KOPT-K1 (cell line): ENCODE data around the gene GLS.
"Not testable (repeated sequence)": the region's sequence is repeated elsewhere in the genome, so short reads cannot be mapped to it uniquely, and the experiment has no call there.

ENCODE experiments used
- H3K27ac ChIP-seq: fragments of 200-600 bp; sonication (generic); 2 replicates; pipeline ENCODE4 v1.5.1; 2016; ENCODE audit warnings: antibody characterized with exemption, mild to moderate bottlenecking, low read depth, low read length; ENCODE audit not compliant: poor library complexity, severe bottlenecking
- H3K36me3 ChIP-seq: fragments of 200-600 bp; sonication (generic); 2 replicates; pipeline ENCODE4 v1.5.1; 2017; ENCODE audit warnings: antibody characterized with exemption, mild to moderate bottlenecking, low read length, moderate library complexity; ENCODE audit not compliant: insufficient read depth
- H3K9me3 ChIP-seq: fragments of 200-600 bp; sonication (generic); 2 replicates; pipeline ENCODE4 v1.5.1; 2017; ENCODE audit warnings: antibody characterized with exemption, low read length, mild to moderate bottlenecking; ENCODE audit not compliant: insufficient read depth, poor library complexity, severe bottlenecking

Gene GLS

DNA sequence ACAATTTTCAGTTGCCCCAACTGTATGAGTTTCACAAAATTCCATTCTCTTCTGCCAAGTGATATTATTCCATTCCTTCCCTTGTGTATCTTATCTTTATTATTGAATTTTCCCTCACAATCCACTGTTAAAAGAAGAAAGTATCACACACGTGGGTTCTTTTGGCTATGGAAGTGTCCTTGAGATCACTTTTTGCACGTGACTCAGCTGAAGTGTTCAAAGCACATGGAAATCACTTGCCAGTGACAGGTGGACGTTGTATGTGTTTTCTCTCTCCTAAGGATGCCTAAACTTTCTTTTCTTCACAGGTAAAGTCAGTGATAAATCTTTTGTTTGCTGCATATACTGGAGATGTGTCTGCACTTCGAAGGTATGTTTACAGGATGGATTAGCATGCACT lies 72.6 kb downstream of the GLS start:
- Histone ChIP-seq H3K27ac (no peak overlapping the region), H3K36me3 (no peaks in the 10 kb centered on the region; the same call in 1 of the 2 replicates)

DNA sequence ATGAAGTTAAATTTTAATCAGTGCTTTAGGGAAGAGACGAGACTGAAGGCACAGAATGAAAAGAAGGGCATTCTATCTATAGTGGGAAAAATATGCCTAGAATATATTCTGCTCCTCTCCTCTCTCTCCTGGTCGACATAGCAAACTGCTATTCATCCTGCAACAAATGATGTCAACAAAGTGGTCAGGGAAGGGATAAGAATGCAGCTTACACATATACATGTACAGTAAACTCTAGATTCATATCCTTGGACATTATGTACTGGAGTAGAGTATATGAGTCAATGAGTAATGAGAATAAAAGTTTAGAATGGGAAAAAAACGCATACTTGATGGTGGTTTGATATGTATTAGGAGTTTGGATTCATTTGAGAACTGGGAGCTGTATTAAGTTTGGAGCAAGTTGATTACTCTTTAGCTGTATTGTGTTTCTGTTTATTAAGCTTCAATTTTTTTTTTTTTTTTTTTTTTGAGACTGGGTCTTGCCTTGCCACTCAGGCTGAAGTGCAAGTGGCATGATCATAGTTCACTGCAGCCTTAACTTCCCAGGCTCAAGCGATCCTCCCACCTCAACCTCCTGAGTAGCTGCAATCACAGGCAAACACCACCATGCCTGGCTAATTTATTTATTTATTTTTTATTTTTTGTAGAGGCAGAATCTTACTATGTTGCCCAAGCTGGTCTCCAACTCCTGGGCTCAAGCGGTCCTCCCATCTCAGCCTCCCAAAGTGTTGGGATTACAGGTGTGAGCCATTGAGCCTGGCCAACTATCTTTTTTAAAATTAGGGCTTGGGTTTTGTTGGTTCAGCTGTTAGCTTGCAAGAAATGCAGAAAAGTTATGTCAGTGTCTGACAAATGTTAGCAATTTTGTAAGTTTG lies 79.5 kb downstream of the GLS start:
- no peaks in the 10 kb centered on the region for H3K9me3 ChIP-seq
- no peak overlapping the region for H3K27ac ChIP-seq
- peaks cover 46% of the 10 kb centered on the region for H3K36me3 ChIP-seq

More for the DNA sequence above, 72.6 kb downstream of the GLS start:
- no peaks in the 10 kb centered on the region for H3K9me3 ChIP-seq

GRCh38 chr2:190961117-190961516 lies 80.5 kb downstream of the GLS start:
- H3K9me3 ChIP-seq, H3K27ac ChIP-seq: not testable (repeated sequence)
- peaks cover 56% of the 10 kb centered on the region for H3K36me3 ChIP-seq

GRCh38 chr2:190961918-190962487 lies 81.4 kb downstream of the GLS start:
- H3K36me3 ChIP-seq = peaks cover 65% of the 10 kb centered on the region
- H3K9me3 ChIP-seq = no peaks in the 10 kb centered on the region
- no peak overlapping the region for H3K27ac ChIP-seq

GRCh38 chr2:190963088-190963487 lies 82.5 kb downstream of the GLS start:
- Histone ChIP-seq H3K9me3 (no peaks in the 10 kb centered on the region), H3K36me3 (peaks cover 75% of the 10 kb centered on the region), H3K27ac (no peak overlapping the region)

DNA sequence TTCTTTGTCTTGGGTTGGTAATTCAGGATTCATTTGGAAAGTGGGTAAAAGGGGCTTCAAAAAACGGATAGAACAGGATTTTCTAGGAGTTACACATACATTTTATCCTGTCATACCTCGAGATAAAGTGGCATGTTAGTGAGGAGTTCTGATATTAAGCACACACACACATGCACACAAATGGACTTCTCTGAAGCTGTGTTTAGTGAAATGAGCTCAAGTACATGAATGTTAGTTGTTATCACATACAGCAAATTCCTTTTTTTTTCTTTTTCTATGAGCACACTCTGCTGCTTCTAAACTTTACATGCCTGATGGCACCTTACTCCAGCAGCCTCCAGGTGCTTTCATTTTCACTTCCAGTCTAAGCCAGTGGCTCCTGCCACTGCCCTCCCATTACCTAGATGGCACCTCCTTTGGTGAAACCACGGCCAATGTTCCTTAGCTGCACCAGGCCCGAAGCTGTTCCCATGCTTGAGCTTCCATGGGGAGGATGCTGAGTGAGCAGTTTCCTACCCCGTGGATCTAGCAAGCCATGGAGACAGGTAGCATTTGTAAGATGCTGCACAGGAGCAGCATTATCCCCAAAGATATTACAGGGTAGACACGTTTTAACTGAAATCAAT lies 83.7 kb downstream of the GLS start:
- Histone ChIP-seq H3K27ac (peak overlapping the region; percentile 12), H3K9me3 (no peaks in the 10 kb centered on the region), H3K36me3 (peaks cover 87% of the 10 kb centered on the region)

- Histone ChIP-seq H3K9me3 (no peaks in the 10 kb centered on the region), H3K36me3 (peaks cover 100% of the 10 kb centered on the region), H3K27ac (no peak overlapping the region)
Observed at GRCh38 chr2:190965580-190966222, 85.1 kb downstream of the GLS start.

- H3K27ac ChIP-seq = no peak overlapping the region
- peaks cover 100% of the 10 kb centered on the region for H3K36me3 ChIP-seq
- no peaks in the 10 kb centered on the region for H3K9me3 ChIP-seq
Observed at GRCh38 chr2:190968522-190968921, 87.9 kb downstream of the GLS start.

GRCh38 chr2:190970160-190970559 lies 89.5 kb downstream of the GLS start:
- H3K36me3 ChIP-seq = peaks cover 100% of the 10 kb centered on the region
- no peak overlapping the region for H3K27ac ChIP-seq
- H3K9me3 ChIP-seq = no peaks in the 10 kb centered on the region

DNA sequence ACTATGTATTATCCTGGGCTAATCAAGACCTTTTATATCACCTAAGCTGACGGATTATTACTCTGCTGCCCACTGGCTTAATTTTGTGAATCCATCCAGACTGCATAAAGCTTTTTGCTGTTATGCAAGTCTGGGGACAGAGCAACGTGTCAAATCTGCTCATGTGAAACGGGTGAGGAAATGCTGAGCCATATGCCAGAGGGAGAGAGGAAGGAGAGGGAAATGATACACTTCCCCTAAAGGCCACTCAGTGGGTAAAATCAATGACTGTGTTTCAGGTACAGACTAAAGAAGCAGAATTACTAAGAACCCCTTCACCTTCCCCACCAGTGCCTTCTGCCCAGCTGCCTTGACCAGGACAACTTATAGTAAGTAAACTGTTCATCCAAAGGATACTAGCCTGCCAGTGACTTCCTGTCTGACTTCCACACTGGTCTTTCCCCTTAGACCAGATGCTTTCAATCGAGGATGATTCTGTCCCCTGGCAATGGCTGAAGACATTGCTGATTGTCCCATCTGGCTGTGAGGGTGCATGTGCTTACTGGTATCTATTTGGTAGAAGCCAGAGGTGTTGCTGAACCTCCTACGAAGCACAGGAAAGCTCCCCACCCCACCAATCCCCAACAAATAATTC lies 90.4 kb downstream of the GLS start:
- Histone ChIP-seq H3K9me3 (no peaks in the 10 kb centered on the region), H3K27ac (no peak overlapping the region), H3K36me3 (peaks cover 100% of the 10 kb centered on the region)

GRCh38 chr2:190972213-190972612 lies 91.6 kb downstream of the GLS start:
- Histone ChIP-seq H3K27ac (no peak overlapping the region), H3K36me3 (peaks cover 99% of the 10 kb centered on the region), H3K9me3 (no peaks in the 10 kb centered on the region)

GRCh38 chr2:190972846-190973245 lies 92.2 kb downstream of the GLS start:
- H3K9me3 ChIP-seq = no peaks in the 10 kb centered on the region
- no peak overlapping the region for H3K27ac ChIP-seq
- H3K36me3 ChIP-seq = peaks cover 99% of the 10 kb centered on the region

- Histone ChIP-seq H3K9me3 (no peaks in the 10 kb centered on the region), H3K36me3 (peaks cover 99% of the 10 kb centered on the region)
Observed at GRCh38 chr2:190973262-190973661, 92.6 kb downstream of the GLS start.

GRCh38 chr2:190973726-190974628 lies 93.4 kb downstream of the GLS start:
- no peaks in the 10 kb centered on the region for H3K9me3 ChIP-seq
- H3K27ac ChIP-seq = no peak overlapping the region
- peaks cover 99% of the 10 kb centered on the region for H3K36me3 ChIP-seq

More at GRCh38 chr2:190973262-190973661, 92.6 kb downstream of the GLS start:
- H3K27ac ChIP-seq = no peak overlapping the region
